Left ventricle myocardium superior (tissue), 1 donor: Measurements from ENCODE around the gene CCDC60. TPM values are rescaled to one million over a fixed set of nuclear protein-coding genes. Genes with fewer than 3 reads are reported as not detected.

Experiments
- ATAC-seq: fragments of 200-7000 bp; cut with Tn5 transposase; one replicate; pipeline ENCODE4 v1.9.1; 2020; ENCODE audit warnings: mild to moderate bottlenecking, moderate library complexity
- DNase-seq: peaks from one replicate; pipeline ENCODE4 v3.0.0-alpha.2; 2020
- intact Hi-C: fragments of 100-400 bp; cut with micrococcal nuclease; formaldehyde crosslinking; loops from one replicate; pipeline ENCODE4 v1.11.0; 2022
- total RNA-seq: library from RNA; stranded (reverse); fragmentation: NEBNext Ultra II Directional; extraction: Animal tissue kit (Norgen Biotek cat#: 25700); gene quantifications from one replicate; pipeline ENCODE4 v1.2.1, GENCODE V29; 2021
- donor health status: DM: no; HTN: yes; CAD: no; lungs with severe emphysema.

Gene CCDC60
- total RNA-seq, 1 donor from 2014 or later: not detected

GRCh38 chr12:119375883-119376190 lies 41.3 kb downstream of the CCDC60 start:
- ATAC-seq (no peak), DNase-seq (peak; percentile 38)
- intact Hi-C loops: no loop called here

GRCh38 chr12:119378903-119379302 lies 44.4 kb downstream of the CCDC60 start:
- intact Hi-C loops: no loop called here
- DNase-seq (no peak), ATAC-seq (peak; percentile 15)

DNA sequence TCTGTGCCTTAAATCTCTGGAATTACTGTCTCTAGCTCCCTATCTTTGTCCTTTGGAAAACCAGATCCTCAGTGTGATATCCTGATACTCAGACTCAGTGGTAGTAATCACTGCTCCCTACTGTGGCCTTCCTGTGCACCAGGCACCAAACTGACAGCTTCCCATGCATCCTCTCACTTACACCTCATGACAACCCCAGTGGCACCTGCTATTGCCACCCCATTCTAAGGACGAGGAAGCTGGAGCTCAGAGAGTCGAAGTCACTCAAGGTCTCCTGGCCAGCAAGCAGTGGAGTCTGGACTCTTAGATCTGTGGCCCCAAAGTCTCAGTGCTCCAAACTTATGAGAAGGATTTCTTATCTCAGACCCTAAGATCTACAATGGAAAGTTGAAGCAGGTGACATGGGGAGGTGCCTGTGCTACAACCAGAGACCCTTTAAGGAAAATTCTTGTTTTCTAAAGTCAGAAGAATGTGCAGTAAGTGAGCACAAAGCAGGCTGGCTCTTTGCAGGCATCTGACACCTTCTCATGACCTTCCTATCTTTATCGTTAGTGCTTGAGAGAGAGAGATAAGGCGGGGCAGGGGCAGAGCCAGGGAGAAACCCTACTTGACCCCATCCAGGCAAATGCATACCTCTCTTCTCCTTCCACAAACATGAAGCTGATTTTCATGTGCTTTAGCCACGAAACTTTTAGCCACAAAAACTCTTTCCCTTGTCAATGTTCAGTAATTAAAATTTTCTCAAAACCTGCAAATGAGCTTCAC lies 47.1 kb downstream of the CCDC60 start:
- peak; percentile 89 for ATAC-seq
- peak; percentile 42 for DNase-seq
- intact Hi-C loops: no loop called here

- no peak for ATAC-seq
- intact Hi-C loops: no loop called here
- no peak for DNase-seq
Observed at GRCh38 chr12:119383206-119383605, 48.7 kb downstream of the CCDC60 start.

DNA sequence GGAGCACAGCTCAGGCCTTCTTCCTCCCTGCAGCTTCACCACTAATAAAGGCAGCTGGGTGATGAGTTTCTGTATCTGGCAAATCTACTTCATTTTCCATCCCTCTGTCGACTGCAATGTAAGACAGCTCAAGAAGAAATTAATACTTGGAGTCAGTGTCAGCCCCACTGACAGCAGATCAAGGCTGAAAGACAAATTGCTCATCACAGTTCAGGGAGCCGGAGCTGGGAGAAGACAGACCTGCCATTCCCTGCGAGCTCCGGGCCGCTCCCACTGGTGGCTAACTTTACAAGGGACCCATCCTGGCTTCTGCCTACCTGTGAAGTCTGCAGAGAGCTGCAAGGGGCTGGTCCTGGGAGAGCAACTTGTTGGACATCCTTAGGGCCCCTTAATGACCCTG lies 49.8 kb downstream of the CCDC60 start:
- intact Hi-C loops: no loop called here
- DNase-seq (no peak), ATAC-seq (no peak)

- intact Hi-C loops: no loop called here
- ATAC-seq (no peak), DNase-seq (no peak)
Observed at GRCh38 chr12:119385659-119386058, 51.1 kb downstream of the CCDC60 start.

DNA sequence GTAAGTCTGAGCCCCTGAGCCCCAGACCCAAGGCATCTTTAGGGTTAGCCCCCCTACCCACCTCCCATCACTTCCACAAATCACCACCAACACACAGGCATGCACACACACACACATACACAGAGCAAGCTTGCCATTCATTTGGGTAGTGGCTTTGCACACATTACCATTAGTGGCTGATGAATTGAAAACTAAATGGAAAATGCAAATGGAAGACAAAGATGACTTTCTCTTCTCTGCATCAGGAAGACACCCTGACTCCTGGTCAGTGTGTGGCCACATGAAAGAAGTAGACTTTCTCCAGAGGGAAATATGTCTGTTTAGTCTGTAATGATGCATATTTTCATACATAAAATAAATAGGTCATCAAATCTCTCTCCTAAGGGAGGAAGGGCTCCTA lies 55.2 kb downstream of the CCDC60 start:
- no peak for DNase-seq
- ATAC-seq: no peak
- intact Hi-C loops: no loop called here

- intact Hi-C loops: no loop called here
- ATAC-seq: no peak
- no peak for DNase-seq
Observed at GRCh38 chr12:119391673-119392072, 57.1 kb downstream of the CCDC60 start.

- ATAC-seq: no peak
- DNase-seq: no peak
- intact Hi-C loops: no loop called here
Observed at GRCh38 chr12:119393677-119394076, 59.1 kb downstream of the CCDC60 start.

GRCh38 chr12:119397540-119397939 lies 63.0 kb downstream of the CCDC60 start:
- ATAC-seq (no peak), DNase-seq (no peak)
- intact Hi-C loops: no loop called here

DNA sequence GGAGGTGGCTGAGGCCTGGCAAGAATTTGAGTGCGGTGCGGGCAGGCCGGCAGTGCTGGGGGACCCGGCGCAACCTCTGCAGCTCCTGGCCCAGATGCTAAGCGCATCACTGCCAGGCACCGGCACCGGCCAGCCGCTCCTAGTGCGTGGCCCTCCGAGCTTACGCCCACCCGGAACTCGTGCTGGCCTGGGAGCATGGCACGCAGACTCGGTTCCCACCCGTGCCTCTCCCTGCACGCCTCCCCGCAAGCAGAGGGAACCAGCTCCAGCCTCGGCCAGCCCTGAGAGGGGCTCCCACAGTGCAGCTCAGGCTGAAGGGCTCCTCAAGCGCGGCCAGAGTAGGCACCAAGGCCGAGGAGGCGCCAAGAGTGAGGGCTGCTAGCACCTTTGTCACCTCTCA lies 63.7 kb downstream of the CCDC60 start:
- no peak for DNase-seq

GRCh38 chr12:119399301-119399700 lies 64.8 kb downstream of the CCDC60 start:
- no peak for DNase-seq
- intact Hi-C loops: no loop called here
- peak; percentile 11 for ATAC-seq

More for the DNA sequence above, 63.7 kb downstream of the CCDC60 start:
- intact Hi-C loops: no loop called here
- no peak for ATAC-seq

GRCh38 chr12:119406308-119406707 lies 71.8 kb downstream of the CCDC60 start:
- DNase-seq (no peak), ATAC-seq (peak; percentile 63)
- intact Hi-C loops: no loop called here

GRCh38 chr12:119406811-119407210 lies 72.3 kb downstream of the CCDC60 start:
- no peak for DNase-seq
- intact Hi-C loops: no loop called here
- peak; percentile 78 for ATAC-seq

- DNase-seq (no peak), ATAC-seq (peak; percentile 29)
- intact Hi-C loops: no loop called here
Observed at GRCh38 chr12:119409043-119409442, 74.5 kb downstream of the CCDC60 start.

DNA sequence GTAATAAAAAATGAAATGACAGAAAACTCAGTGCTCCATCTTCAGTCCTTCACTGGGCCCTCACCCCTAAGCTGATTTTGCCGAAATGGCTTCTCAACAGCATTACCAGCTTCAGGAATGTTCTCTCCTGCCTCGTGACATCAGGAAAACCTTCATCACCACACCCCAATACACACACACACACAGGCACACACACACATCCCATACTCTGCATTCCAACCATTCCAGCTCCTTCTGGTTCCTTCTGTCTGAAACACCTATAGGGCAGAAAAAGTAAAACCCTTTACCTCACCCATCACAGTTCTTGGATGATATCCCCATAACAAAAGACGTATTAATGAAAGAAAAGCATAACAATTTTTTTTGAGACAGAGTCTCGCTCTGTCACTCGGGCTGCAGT lies 75.9 kb downstream of the CCDC60 start:
- ATAC-seq (no peak), DNase-seq (no peak)
- intact Hi-C loops: no loop called here

GRCh38 chr12:119412306-119412705 lies 77.8 kb downstream of the CCDC60 start:
- peak; percentile 37 for ATAC-seq
- intact Hi-C loops: loop anchor here (2.0 kb wide), 1 partner anchor 298 kb away; no protein-coding TSS in a partner anchor
- no peak for DNase-seq

- intact Hi-C loops: loop anchor here (2.0 kb wide), 1 partner anchor 298 kb away; no protein-coding TSS in a partner anchor
- ATAC-seq: peak; percentile 79
- peak; percentile 63 for DNase-seq
Observed at GRCh38 chr12:119412811-119413794, 78.6 kb downstream of the CCDC60 start.

- intact Hi-C loops: no loop called here
- ATAC-seq (no peak), DNase-seq (no peak)
Observed at GRCh38 chr12:119415714-119416113, 81.2 kb downstream of the CCDC60 start.

DNA sequence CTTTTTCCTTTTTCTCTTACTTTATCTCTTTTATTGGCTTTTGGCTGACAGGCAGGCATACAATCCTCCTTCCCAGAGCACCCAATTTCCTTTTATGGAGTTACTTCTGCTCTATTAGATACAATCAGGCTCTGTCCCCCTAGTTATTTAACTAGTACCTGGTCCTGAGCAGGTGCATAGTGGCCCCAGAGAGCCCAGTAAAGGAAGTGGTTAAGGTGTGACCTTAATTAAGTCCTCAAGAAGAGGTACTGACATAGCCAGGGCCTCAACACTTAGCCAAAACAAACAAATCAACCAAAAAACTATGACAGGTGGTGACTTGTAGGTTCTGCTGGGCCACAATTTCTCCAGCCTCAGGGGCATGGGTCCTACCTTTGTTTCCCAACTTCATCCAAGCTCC lies 82.9 kb downstream of the CCDC60 start:
- ATAC-seq: no peak
- DNase-seq: no peak
- intact Hi-C loops: no loop called here
